DND-41 (cell line): Measurements from ENCODE around the gene ASIC2.

Experiments used
- ATAC-seq: fragments of 200-7000 bp; cut with Tn5 transposase; 3 replicates; pipeline ENCODE4 v1.9.1; 2021; ENCODE audit warnings: low read depth; ENCODE audit not compliant: insufficient read depth
- DNase-seq: peaks from one replicate; pipeline ENCODE4 v3.0.0-alpha.2; 2020
- H2AFZ ChIP-seq: 2 replicates; pipeline ENCODE4 v1.6.0; 2012; ENCODE audit warnings: low read depth, low read length
- H3K27ac ChIP-seq: 2 replicates; pipeline ENCODE4 v1.5.1; 2012; ENCODE audit warnings: low read length, inconsistent platforms
- H3K27me3 ChIP-seq: fragments of 200-600 bp; sonication (generic); 2 replicates; pipeline ENCODE4 v1.6.0; 2012; ENCODE audit warnings: low read length, mild to moderate bottlenecking, inconsistent platforms; ENCODE audit not compliant: insufficient read depth, poor library complexity
- H3K36me3 ChIP-seq: 2 replicates; pipeline ENCODE4 v1.5.1; 2012; ENCODE audit warnings: low read length, inconsistent platforms; ENCODE audit not compliant: insufficient read depth
- H3K4me1 ChIP-seq: 2 replicates; pipeline ENCODE4 v1.5.1; 2012; ENCODE audit warnings: mild to moderate bottlenecking, low read length; ENCODE audit not compliant: insufficient read depth
- H3K4me2 ChIP-seq: 2 replicates; pipeline ENCODE4 v1.6.0; 2012; ENCODE audit warnings: mild to moderate bottlenecking, moderate library complexity, low read length, inconsistent platforms; ENCODE audit not compliant: insufficient read depth
- H3K4me3 ChIP-seq, 2 experiments: fragments of 200-600 bp in 1 of 2; shearing (Covaris generic) in 1 of 2; 2 replicates each; pipeline ENCODE4 v1.5.1; 2012 to 2016; ENCODE audit warnings: inconsistent platforms in 2 of 2, low read length in 2 of 2, mild to moderate bottlenecking in 2 of 2, low read depth in 1 of 2, moderate library complexity in 1 of 2
- H3K79me2 ChIP-seq: 2 replicates; pipeline ENCODE4 v1.6.0; 2012; ENCODE audit warnings: low read length, inconsistent platforms; ENCODE audit not compliant: insufficient read depth
- H3K9ac ChIP-seq: 2 replicates; pipeline ENCODE4 v1.6.0; 2012; ENCODE audit warnings: low read depth, mild to moderate bottlenecking, inconsistent platforms, low read length, moderate library complexity
- H3K9me3 ChIP-seq: 2 replicates; pipeline ENCODE4 v1.5.1; 2012; ENCODE audit warnings: low read length, moderate library complexity, mild to moderate bottlenecking, inconsistent platforms; ENCODE audit not compliant: insufficient read depth, severe bottlenecking
- H4K20me1 ChIP-seq: 2 replicates; pipeline ENCODE4 v1.6.0; 2012; ENCODE audit warnings: low read length; ENCODE audit not compliant: insufficient read depth
- EZH2 ChIP-seq: IDR thresholded peaks from 3 replicates; pipeline ENCODE4 v1.6.1; 2012; ENCODE audit warnings: borderline replicate concordance, low read depth, mild to moderate bottlenecking, moderate library complexity, low read length, inconsistent platforms; ENCODE audit not compliant: severe bottlenecking
- TF ChIP-seq, protein P1 (sequence below): IDR thresholded peaks from 2 replicates; pipeline ENCODE4 v1.5.1; 2012; ENCODE audit warnings: borderline replicate concordance, low read length, moderate library complexity, mild to moderate bottlenecking; ENCODE audit not compliant: poor library complexity, severe bottlenecking; ENCODE audit errors: extremely low read depth

The ASIC2 gene

GRCh38 chr17:33242375-33243124 is 50.5 kb downstream of the ASIC2 start:
- Histone ChIP-seq H3K4me2 (no peak overlapping the region), H3K27ac (no peak overlapping the region), H2AFZ (no peak overlapping the region), H3K4me1 (no peaks in the 10 kb centered on the region), H3K27me3 (peaks cover 7% of the 10 kb centered on the region), H4K20me1 (no peaks in the 10 kb centered on the region), H3K79me2 (no peaks in the 10 kb centered on the region), H3K36me3 (no peaks in the 10 kb centered on the region), H3K4me3 (no peak overlapping the region), H3K9me3 (no peaks in the 10 kb centered on the region), H3K9ac (no peak overlapping the region)
- TF ChIP-seq, protein P1, sequence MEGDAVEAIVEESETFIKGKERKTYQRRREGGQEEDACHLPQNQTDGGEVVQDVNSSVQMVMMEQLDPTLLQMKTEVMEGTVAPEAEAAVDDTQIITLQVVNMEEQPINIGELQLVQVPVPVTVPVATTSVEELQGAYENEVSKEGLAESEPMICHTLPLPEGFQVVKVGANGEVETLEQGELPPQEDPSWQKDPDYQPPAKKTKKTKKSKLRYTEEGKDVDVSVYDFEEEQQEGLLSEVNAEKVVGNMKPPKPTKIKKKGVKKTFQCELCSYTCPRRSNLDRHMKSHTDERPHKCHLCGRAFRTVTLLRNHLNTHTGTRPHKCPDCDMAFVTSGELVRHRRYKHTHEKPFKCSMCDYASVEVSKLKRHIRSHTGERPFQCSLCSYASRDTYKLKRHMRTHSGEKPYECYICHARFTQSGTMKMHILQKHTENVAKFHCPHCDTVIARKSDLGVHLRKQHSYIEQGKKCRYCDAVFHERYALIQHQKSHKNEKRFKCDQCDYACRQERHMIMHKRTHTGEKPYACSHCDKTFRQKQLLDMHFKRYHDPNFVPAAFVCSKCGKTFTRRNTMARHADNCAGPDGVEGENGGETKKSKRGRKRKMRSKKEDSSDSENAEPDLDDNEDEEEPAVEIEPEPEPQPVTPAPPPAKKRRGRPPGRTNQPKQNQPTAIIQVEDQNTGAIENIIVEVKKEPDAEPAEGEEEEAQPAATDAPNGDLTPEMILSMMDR = no peak
- TF ChIP-seq EZH2 = no peak
- DNase-seq = no peak
- ATAC-seq = no peak

DNA sequence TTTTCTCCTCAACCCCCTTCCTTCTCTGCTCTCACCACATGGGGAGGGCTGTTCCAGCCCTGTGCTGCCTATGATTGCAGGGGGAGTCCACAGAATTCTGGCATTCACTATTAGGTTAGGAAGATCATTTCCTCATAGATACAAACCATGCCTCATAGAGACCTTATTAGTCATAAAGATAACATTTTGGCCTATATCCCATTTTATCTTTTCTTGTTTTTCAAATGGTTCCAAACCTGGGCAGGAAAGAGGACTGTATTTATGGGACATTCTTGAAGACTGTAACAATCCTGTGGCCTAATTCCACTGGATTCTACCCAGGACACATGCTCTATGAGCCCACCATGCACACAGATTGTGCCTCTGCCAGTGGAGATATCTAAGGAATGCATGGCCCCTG is 51.7 kb downstream of the ASIC2 start:
- no peaks in the 10 kb centered on the region for H4K20me1 ChIP-seq
- H3K9me3 ChIP-seq = no peaks in the 10 kb centered on the region
- H3K4me3 ChIP-seq = no peak overlapping the region
- H3K79me2 ChIP-seq = no peaks in the 10 kb centered on the region
- H3K27me3 ChIP-seq = peaks cover 9% of the 10 kb centered on the region
- ATAC-seq (no peak), DNase-seq (no peak)
- H3K4me2 ChIP-seq = no peak overlapping the region
- no peaks in the 10 kb centered on the region for H3K36me3 ChIP-seq
- no peak overlapping the region for H3K27ac ChIP-seq
- no peaks in the 10 kb centered on the region for H3K4me1 ChIP-seq
- TF ChIP-seq EZH2 = no peak
- TF ChIP-seq, protein P1 = no peak
- H2AFZ ChIP-seq = no peak overlapping the region
- no peak overlapping the region for H3K9ac ChIP-seq

DNA sequence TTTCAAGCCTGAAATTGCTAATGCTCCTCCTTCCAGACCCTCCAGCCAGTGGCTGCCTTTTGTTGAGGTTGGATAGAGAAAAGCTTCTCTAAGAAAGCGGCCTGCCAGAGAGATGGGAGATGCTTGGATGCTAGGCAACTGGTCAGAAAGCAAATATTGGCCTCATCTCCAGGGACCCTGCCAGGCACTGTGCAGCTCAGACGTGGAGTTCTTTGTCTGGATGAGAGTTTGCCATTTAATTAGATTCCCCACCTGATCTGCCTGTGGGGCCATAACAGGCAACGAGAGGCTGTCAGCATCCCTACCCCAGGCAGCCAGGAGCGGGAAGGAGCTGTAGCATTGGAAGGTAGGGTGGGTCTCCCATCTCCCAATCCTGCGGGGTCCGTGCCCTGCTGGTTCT is 52.7 kb downstream of the ASIC2 start:
- no peaks in the 10 kb centered on the region for H4K20me1 ChIP-seq
- no peak overlapping the region for H3K9ac ChIP-seq
- DNase-seq (no peak), ATAC-seq (no peak)
- no peak overlapping the region for H3K27ac ChIP-seq
- H3K4me2 ChIP-seq = no peak overlapping the region
- H3K4me3 ChIP-seq = no peak overlapping the region
- H3K27me3 ChIP-seq = peaks cover 9% of the 10 kb centered on the region
- no peak overlapping the region for H2AFZ ChIP-seq
- no peaks in the 10 kb centered on the region for H3K9me3 ChIP-seq
- H3K79me2 ChIP-seq = no peaks in the 10 kb centered on the region
- H3K36me3 ChIP-seq = no peaks in the 10 kb centered on the region
- TF ChIP-seq EZH2 = no peak
- TF ChIP-seq, protein P1 = no peak
- no peaks in the 10 kb centered on the region for H3K4me1 ChIP-seq
